Stimulated activated CD4-positive, alpha-beta T cell treated with anti-CD3 and anti-CD28 coated beads, Interleukin-2, amount 100 ng/mL, for 48 hours (primary cell): ENCODE measurements around the gene BPIFB4.
"Not testable (repeated sequence)": the region's sequence is repeated elsewhere in the genome, so short reads cannot be mapped to it uniquely, and the experiment has no call there.

Experiments
- DNase-seq, 2 donors: peaks; one replicate each; pipeline ENCODE4 v3.0.0-alpha.2; 2020

Gene BPIFB4

GRCh38 chr20:33079259-33079658 is at the start of gene BPIFB4:
Gene BPIFB4 (plus strand): TSS chr20:33079643. CDS start chr20:33081527, 1,884 bp downstream.
- no peak for DNase-seq

- DNase-seq, result no peak
These were observed 49.4 kb upstream of the BPIFB4 start for GRCh38 chr20:33030076-33030475.

- no peak for DNase-seq
These were observed 48.9 kb upstream of the BPIFB4 start for GRCh38 chr20:33030569-33030968.

GRCh38 chr20:33031531-33031930 is 47.9 kb upstream of the BPIFB4 start, which contains the start of gene BPIFB6:
Gene BPIFB6 (plus strand): TSS chr20:33031648. CDS start chr20:33031648, 0 bp downstream.
- DNase-seq, result no peak

- DNase-seq, result no peak
These were observed 46.9 kb upstream of the BPIFB4 start for GRCh38 chr20:33032555-33032954.

- DNase-seq, result no peak
These were observed 46.1 kb upstream of the BPIFB4 start for GRCh38 chr20:33033381-33033780.

GRCh38 chr20:33034115-33034514 is 45.3 kb upstream of the BPIFB4 start:
- no peak for DNase-seq

GRCh38 chr20:33034901-33035492 is 44.4 kb upstream of the BPIFB4 start:
- DNase-seq, result no peak

- no peak for DNase-seq
These were observed 42.0 kb upstream of the BPIFB4 start for GRCh38 chr20:33037456-33037855.

GRCh38 chr20:33038243-33038642 is 41.2 kb upstream of the BPIFB4 start:
- DNase-seq, result no peak

GRCh38 chr20:33042430-33042829 is 37.0 kb upstream of the BPIFB4 start:
- DNase-seq, result no peak

- no peak for DNase-seq
These were observed 36.3 kb upstream of the BPIFB4 start for GRCh38 chr20:33042983-33043730.

GRCh38 chr20:33043731-33044181 is 35.7 kb upstream of the BPIFB4 start:
- no peak for DNase-seq

- not testable (repeated sequence) for DNase-seq
These were observed 34.2 kb upstream of the BPIFB4 start for GRCh38 chr20:33045129-33045721.

- DNase-seq, result no peak
These were observed 33.0 kb upstream of the BPIFB4 start for GRCh38 chr20:33046412-33046811.

GRCh38 chr20:33051333-33051732 is 28.1 kb upstream of the BPIFB4 start:
- DNase-seq, result no peak

GRCh38 chr20:33053291-33054106 is 25.9 kb upstream of the BPIFB4 start, which contains the start of gene BPIFB3:
Gene BPIFB3 (plus strand): TSS chr20:33053903. CDS start chr20:33055436, 1,533 bp downstream.
- DNase-seq, result no peak

- DNase-seq, result no peak
These were observed 25.1 kb upstream of the BPIFB4 start for GRCh38 chr20:33054381-33054780.

- no peak for DNase-seq
These were observed 24.7 kb upstream of the BPIFB4 start for GRCh38 chr20:33054791-33055190.

GRCh38 chr20:33059136-33059535 is 20.3 kb upstream of the BPIFB4 start:
- DNase-seq, result no peak

- DNase-seq, result no peak
These were observed 19.6 kb upstream of the BPIFB4 start for GRCh38 chr20:33059741-33060390.

- no peak for DNase-seq
These were observed 17.8 kb upstream of the BPIFB4 start for GRCh38 chr20:33061658-33062028.
